ENCODE data around the gene CDK5RAP1. TPM values are rescaled to one million over a fixed set of nuclear protein-coding genes. Genes with fewer than 3 reads are reported as not detected.

The CDK5RAP1 gene
- total RNA-seq, 1 donor from 2014 or later, result 15.0 TPM

GRCh38 chr20:33316343-33316742, 85.0 kb downstream of the CDK5RAP1 start:
- no peak for TF ChIP-seq POLR2A (IDR thresholded peaks at IDR 0.05)
- TF ChIP-seq, protein P1, sequence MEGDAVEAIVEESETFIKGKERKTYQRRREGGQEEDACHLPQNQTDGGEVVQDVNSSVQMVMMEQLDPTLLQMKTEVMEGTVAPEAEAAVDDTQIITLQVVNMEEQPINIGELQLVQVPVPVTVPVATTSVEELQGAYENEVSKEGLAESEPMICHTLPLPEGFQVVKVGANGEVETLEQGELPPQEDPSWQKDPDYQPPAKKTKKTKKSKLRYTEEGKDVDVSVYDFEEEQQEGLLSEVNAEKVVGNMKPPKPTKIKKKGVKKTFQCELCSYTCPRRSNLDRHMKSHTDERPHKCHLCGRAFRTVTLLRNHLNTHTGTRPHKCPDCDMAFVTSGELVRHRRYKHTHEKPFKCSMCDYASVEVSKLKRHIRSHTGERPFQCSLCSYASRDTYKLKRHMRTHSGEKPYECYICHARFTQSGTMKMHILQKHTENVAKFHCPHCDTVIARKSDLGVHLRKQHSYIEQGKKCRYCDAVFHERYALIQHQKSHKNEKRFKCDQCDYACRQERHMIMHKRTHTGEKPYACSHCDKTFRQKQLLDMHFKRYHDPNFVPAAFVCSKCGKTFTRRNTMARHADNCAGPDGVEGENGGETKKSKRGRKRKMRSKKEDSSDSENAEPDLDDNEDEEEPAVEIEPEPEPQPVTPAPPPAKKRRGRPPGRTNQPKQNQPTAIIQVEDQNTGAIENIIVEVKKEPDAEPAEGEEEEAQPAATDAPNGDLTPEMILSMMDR (IDR thresholded peaks at IDR 0.05), result no peak
- no peak for TF ChIP-seq POLR2AphosphoS5 (IDR thresholded peaks at IDR 0.05; ENCODE audit: insufficient read depth in 1 of 2, low read depth in 1 of 2)
- intact Hi-C loops (cut with DNase I), result no loop called here
- H3K27me3 ChIP-seq, result no peaks in the 10 kb centered on the region

DNA sequence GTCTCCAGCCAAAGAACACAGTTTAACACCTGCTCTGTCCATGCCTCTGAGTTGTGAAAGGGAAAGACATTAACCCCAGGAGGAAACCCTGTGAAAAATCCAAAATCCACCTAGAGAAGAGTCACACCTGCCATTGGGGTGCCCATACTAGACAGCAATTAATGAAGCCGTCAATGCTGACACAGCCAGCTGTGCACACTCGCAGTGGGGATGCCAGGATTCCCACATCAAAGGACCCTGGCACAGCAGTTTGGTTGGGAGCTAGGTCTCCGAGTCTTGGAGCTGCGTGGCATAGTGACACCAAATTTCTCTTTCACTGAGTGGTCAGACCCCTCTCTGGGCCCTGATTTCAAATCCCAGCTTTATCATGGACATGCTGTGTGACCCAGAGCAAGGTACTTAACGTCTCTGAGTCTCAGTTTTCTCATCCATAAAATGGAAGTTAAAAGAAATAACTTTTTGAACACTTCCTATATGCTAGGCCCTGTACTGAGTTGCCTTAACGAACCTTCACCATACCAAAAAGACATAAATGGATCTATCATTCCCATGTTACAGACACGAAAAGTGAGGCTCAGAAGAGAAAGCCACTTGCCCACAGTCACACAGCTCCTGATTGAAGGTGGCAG, 87.5 kb downstream of the CDK5RAP1 start:
- DNase-seq (ENCODE audit: extremely low spot score in 2 of 2), result no peak
- TF ChIP-seq POLR2AphosphoS5 (IDR thresholded peaks at IDR 0.05; ENCODE audit: insufficient read depth in 1 of 2, low read depth in 1 of 2), result no peak
- TF ChIP-seq POLR2A (IDR thresholded peaks at IDR 0.05), result no peak
- TF ChIP-seq, protein P1 (IDR thresholded peaks at IDR 0.05), result no peak
- H3K27ac ChIP-seq, result no peak overlapping the region
- H3K27me3 ChIP-seq, result no peaks in the 10 kb centered on the region
- intact Hi-C loops (cut with DNase I), result no loop called here
- no peak overlapping the region for H3K4me3 ChIP-seq
- H3K9me3 ChIP-seq, result no peaks in the 10 kb centered on the region
- no peaks in the 10 kb centered on the region for H3K4me1 ChIP-seq
- H3K36me3 ChIP-seq, result no peaks in the 10 kb centered on the region

More at GRCh38 chr20:33316343-33316742, 85.0 kb downstream of the CDK5RAP1 start:
- H3K27ac ChIP-seq, result no peak overlapping the region
- H3K36me3 ChIP-seq, result no peaks in the 10 kb centered on the region
- DNase-seq (ENCODE audit: extremely low spot score in 2 of 2), result no peak
- no peak overlapping the region for H3K4me3 ChIP-seq
- H3K4me1 ChIP-seq, result no peaks in the 10 kb centered on the region
- H3K9me3 ChIP-seq, result no peaks in the 10 kb centered on the region

GRCh38 chr20:33312583-33312982, 88.7 kb downstream of the CDK5RAP1 start:
- TF ChIP-seq POLR2A (IDR thresholded peaks at IDR 0.05), result no peak
- TF ChIP-seq, protein P1 (IDR thresholded peaks at IDR 0.05), result no peak
- Histone ChIP-seq H3K36me3 (no peaks in the 10 kb centered on the region), H3K4me1 (no peaks in the 10 kb centered on the region), H3K9me3 (no peaks in the 10 kb centered on the region), H3K27ac (no peak overlapping the region), H3K4me3 (no peak overlapping the region), H3K27me3 (no peaks in the 10 kb centered on the region)
- intact Hi-C loops (cut with DNase I), result no loop called here
- no peak for DNase-seq (ENCODE audit: extremely low spot score in 2 of 2)

GRCh38 chr20:33311996-33312395, 89.3 kb downstream of the CDK5RAP1 start:
- intact Hi-C loops (cut with DNase I), result no loop called here
- TF ChIP-seq, protein P1 (IDR thresholded peaks at IDR 0.05), result no peak
- TF ChIP-seq POLR2A (IDR thresholded peaks at IDR 0.05), result no peak
- no peak for TF ChIP-seq POLR2AphosphoS5 (IDR thresholded peaks at IDR 0.05; ENCODE audit: insufficient read depth in 1 of 2, low read depth in 1 of 2)

GRCh38 chr20:33311011-33311410, 90.3 kb downstream of the CDK5RAP1 start:
- Histone ChIP-seq H3K9me3 (no peaks in the 10 kb centered on the region), H3K36me3 (no peaks in the 10 kb centered on the region), H3K27me3 (no peaks in the 10 kb centered on the region), H3K4me3 (no peak overlapping the region), H3K4me1 (no peaks in the 10 kb centered on the region), H3K27ac (no peak overlapping the region)
- no peak for DNase-seq (ENCODE audit: extremely low spot score in 2 of 2)
- no peak for TF ChIP-seq POLR2A (IDR thresholded peaks at IDR 0.05)
- no peak for TF ChIP-seq POLR2AphosphoS5 (IDR thresholded peaks at IDR 0.05; ENCODE audit: insufficient read depth in 1 of 2, low read depth in 1 of 2)
- TF ChIP-seq, protein P1 (IDR thresholded peaks at IDR 0.05), result no peak
- intact Hi-C loops (cut with DNase I), result no loop called here

More at GRCh38 chr20:33311996-33312395, 89.3 kb downstream of the CDK5RAP1 start:
- H3K4me1 ChIP-seq, result no peaks in the 10 kb centered on the region
- DNase-seq (ENCODE audit: extremely low spot score in 2 of 2), result no peak
- no peaks in the 10 kb centered on the region for H3K36me3 ChIP-seq
- no peaks in the 10 kb centered on the region for H3K27me3 ChIP-seq
- no peak overlapping the region for H3K27ac ChIP-seq
- H3K9me3 ChIP-seq, result no peaks in the 10 kb centered on the region
- H3K4me3 ChIP-seq, result no peak overlapping the region
